Uterus (tissue), 4 donors: ENCODE results near the gene P2RY10. TPM values are rescaled to one million over a fixed set of nuclear protein-coding genes. Genes with fewer than 3 reads are reported as not detected.

Experiments used
- DNase-seq, 2 donors: peaks; one replicate each; pipeline ENCODE4 v3.0.0-alpha.2; 2019 to 2020
- H3K27ac ChIP-seq, 2 donors: fragments of 200-600 bp; sonication (generic); 1 replicate in 1 of 2; 2 replicates in 1 of 2; pipeline ENCODE4 v1.5.1; 2016 to 2018
- H3K27me3 ChIP-seq, 2 donors: fragments of 200-600 bp; sonication (generic); one replicate each; pipeline ENCODE4 v1.5.1; 2018 to 2019; ENCODE audit warnings: control low read depth in 1 of 2
- H3K36me3 ChIP-seq, 2 donors: fragments of 200-600 bp; sonication (generic); one replicate each; pipeline ENCODE4 v1.5.1; 2019; ENCODE audit warnings: control low read depth in 1 of 2
- H3K4me1 ChIP-seq, 2 donors: fragments of 200-600 bp; sonication (generic); one replicate each; pipeline ENCODE4 v1.5.1; 2018 to 2019; ENCODE audit warnings: control low read depth in 1 of 2
- H3K4me3 ChIP-seq, 2 donors: fragments of 200-600 bp; sonication (generic); 1 replicate in 1 of 2; 2 replicates in 1 of 2; pipeline ENCODE4 v1.5.1; 2018 to 2019; ENCODE audit warnings: mild to moderate bottlenecking in 1 of 2
- H3K9me3 ChIP-seq, 2 donors: fragments of 200-600 bp; sonication (generic); one replicate each; pipeline ENCODE4 v1.5.1; 2019; ENCODE audit warnings: control low read depth in 1 of 2
- POLR2A ChIP-seq, 2 donors: fragments of 450-650 bp; IDR thresholded peaks; one replicate each; pipeline ENCODE4 v1.6.1; 2016; ENCODE audit warnings: antibody characterized with exemption in 2 of 2, mild to moderate bottlenecking in 1 of 2, moderate library complexity in 1 of 2
- intact Hi-C: fragments of 100-400 bp; cut with DNase I; formaldehyde crosslinking; loops from one replicate; pipeline ENCODE4 v1.15.1; 2023; ENCODE audit warnings: low total_unique reads
- total RNA-seq, 4 donors: library from RNA; depleted of rRNA in 3 of 4; stranded (reverse); fragments of >200 nt in 3 of 4; gene quantifications; one replicate each; pipeline versions ENCODE4 v1.1.0 to v1.2.4, GENCODE V29; 2014 to 2023
- TF ChIP-seq, protein P1 (sequence below), 4 experiments: fragments of 200-600 bp in 2 of 4; fragments of 450-650 bp in 2 of 4; sonication (generic) in 2 of 4; IDR thresholded peaks; one replicate each; pipeline ENCODE4 v1.5.1; 2016 to 2019; ENCODE audit warnings: antibody characterized with exemption in 4 of 4, mild to moderate bottlenecking in 2 of 4, moderate library complexity in 1 of 4
- donor health status: DM: yes; HTN: yes; CAD: no.

Gene P2RY10
- total RNA-seq, 4 donors from 2014 or later = 1.2 TPM; not detected in 3

DNA sequence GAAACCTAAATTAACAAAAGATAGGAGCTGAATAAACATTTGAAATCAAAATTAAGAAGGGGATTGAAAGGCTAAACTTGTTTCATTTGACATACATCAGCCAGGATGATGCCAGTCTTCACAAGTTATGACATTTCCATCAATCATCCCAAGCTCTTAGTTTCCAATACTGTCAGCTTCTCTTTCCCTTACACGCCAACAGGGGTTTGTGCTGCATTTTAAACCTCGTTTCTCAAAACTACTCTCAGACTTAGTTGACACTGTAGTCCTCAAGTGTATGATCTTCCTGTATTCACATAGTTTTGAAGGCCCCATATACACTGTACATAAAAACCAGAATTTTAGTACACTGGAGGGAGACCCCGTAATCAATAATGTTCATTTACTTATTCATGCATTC lies 840 bp upstream of the P2RY10 start:
- Histone ChIP-seq H3K9me3 (no peaks in the 10 kb centered on the region), H3K4me1 (no peaks in the 10 kb centered on the region), H3K36me3 (no peaks in the 10 kb centered on the region), H3K27me3 (no peaks in the 10 kb centered on the region), H3K27ac (no peak overlapping the region), H3K4me3 (no peak overlapping the region)
- no peak for DNase-seq
- TF ChIP-seq, protein P1, sequence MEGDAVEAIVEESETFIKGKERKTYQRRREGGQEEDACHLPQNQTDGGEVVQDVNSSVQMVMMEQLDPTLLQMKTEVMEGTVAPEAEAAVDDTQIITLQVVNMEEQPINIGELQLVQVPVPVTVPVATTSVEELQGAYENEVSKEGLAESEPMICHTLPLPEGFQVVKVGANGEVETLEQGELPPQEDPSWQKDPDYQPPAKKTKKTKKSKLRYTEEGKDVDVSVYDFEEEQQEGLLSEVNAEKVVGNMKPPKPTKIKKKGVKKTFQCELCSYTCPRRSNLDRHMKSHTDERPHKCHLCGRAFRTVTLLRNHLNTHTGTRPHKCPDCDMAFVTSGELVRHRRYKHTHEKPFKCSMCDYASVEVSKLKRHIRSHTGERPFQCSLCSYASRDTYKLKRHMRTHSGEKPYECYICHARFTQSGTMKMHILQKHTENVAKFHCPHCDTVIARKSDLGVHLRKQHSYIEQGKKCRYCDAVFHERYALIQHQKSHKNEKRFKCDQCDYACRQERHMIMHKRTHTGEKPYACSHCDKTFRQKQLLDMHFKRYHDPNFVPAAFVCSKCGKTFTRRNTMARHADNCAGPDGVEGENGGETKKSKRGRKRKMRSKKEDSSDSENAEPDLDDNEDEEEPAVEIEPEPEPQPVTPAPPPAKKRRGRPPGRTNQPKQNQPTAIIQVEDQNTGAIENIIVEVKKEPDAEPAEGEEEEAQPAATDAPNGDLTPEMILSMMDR (IDR thresholded peaks at IDR 0.05) = no peak
- no peak for TF ChIP-seq POLR2A (IDR thresholded peaks at IDR 0.05)
- intact Hi-C loops = no loop called here

DNA sequence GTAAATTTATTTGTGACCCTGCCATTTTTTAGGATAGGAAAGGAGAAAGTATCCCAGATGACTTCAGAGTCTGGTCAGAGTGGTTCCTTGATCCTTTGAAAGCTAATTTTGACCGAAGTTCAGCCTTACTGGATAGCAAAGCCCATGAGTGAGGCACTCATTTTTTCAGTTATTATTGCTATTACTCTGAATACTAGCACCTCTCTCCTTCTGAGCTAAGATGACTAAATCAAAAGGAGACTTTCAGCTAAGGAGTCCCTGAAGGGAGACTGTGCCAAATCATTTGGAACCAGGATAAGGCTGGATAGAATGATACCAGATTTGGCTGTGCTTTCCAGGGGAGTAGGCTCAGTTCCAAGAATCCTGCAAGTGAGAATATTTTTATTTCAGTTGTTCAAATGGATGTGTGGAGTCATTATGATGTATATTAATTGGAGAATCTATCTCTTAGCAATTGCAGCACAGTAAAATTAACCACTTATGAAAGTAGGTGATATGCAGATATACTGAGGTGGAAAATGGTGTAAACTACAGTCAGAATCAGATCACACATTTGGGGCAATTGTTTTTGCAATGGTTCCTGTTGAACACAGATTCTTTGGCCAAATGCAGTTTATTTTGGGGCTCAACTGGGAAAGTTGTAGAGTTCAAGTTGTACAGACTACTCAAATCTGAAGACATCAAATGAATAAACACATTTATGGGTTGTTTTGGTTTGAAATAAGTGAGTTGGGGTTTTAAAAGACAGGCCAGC lies 1.2 kb downstream of the P2RY10 start:
- intact Hi-C loops = no loop called here
- Histone ChIP-seq H3K27ac (no peak overlapping the region), H3K4me1 (no peaks in the 10 kb centered on the region), H3K9me3 (no peaks in the 10 kb centered on the region), H3K4me3 (no peak overlapping the region), H3K36me3 (no peaks in the 10 kb centered on the region), H3K27me3 (no peaks in the 10 kb centered on the region)
- DNase-seq = no peak
- TF ChIP-seq, protein P1 (IDR thresholded peaks at IDR 0.05) = no peak
- no peak for TF ChIP-seq POLR2A (IDR thresholded peaks at IDR 0.05)

DNA sequence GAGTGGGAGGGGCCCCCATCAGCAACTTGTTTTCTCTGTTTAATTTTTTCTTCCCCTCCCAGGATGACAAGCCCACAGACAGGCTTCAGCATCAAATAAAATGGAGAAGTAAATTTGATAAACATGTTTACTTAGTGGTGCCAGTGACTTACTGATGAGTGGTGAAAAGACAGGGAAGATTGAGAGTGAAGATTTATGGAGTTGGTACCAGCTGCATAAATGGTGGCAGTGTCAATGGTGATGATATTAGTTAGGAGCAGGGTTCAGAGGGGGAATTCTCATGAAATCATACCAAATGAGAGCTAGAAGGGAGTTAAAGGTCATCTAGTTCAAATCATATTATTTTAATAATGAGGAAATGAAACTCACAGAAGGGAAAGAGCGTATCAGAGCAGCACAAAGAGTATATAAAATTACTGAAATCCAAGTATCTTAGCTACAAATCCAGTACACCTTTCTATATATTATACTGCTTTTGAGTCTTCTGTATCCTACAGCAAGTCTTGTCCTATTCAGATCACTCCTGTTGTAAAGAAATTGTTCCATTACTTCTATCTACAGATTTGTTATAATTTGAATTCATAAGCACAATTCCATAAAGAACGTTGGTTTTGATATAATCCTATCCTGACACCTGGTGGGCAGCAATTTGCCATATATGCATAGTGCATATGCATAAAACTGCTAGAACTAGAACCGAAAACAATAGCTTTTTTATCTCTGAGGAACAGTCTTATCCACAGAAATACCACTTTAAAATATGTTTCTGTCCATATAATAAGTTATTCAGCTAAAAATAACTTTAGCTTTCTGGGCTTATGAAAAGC lies 5.0 kb downstream of the P2RY10 start:
- intact Hi-C loops = no loop called here
- Histone ChIP-seq H3K27ac (no peak overlapping the region), H3K4me3 (no peak overlapping the region), H3K9me3 (no peaks in the 10 kb centered on the region), H3K4me1 (no peaks in the 10 kb centered on the region), H3K36me3 (no peaks in the 10 kb centered on the region), H3K27me3 (no peaks in the 10 kb centered on the region)
- DNase-seq = no peak
- TF ChIP-seq POLR2A (IDR thresholded peaks at IDR 0.05) = no peak
- TF ChIP-seq, protein P1 (IDR thresholded peaks at IDR 0.05) = no peak

DNA sequence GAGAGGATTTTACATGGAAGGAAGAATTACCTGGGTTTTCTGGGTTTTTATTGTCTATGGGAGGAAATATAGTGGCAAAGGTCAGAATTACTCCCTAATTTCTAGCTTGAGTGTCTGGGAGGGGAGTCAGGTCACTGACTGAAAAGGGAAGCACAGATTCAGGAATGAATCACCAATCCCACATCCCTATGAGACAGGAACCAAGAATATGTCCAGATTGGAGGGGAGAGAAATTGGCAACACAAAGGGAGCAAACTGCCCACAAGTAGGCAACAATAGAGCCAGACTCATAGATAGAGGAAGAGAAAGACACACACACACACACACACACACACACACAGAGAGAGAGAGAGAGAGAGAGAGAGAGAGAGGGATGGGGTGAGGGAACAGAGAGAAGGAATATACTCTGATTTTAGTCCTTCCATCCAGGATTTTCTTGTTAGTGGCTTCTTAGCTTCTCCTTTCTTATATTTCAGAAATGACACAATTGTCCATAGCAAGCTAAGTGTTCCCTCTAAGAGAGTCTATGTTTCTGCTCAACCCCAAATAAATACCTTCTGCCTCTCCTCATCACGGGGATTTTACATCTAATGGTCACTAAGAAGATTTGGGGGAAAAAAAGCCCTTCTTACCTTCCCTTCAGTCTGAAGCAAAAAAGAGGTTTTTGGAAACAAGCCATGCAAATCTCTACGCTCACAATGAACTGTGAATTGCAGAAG lies 12.0 kb downstream of the P2RY10 start:
- Histone ChIP-seq H3K9me3 (no peaks in the 10 kb centered on the region), H3K27me3 (peaks cover 0 to 6% of the 10 kb centered on the region in 2 donors), H3K4me1 (no peaks in the 10 kb centered on the region), H3K4me3 (no peak overlapping the region), H3K27ac (no peak overlapping the region), H3K36me3 (no peaks in the 10 kb centered on the region)
- intact Hi-C loops = no loop called here
- no peak for DNase-seq
- TF ChIP-seq POLR2A (IDR thresholded peaks at IDR 0.05) = no peak
- TF ChIP-seq, protein P1 (IDR thresholded peaks at IDR 0.05) = no peak
